WERI-Rb-1 (cell line): ENCODE data around the gene AKAP13.

Source experiments
- DNase-seq: peaks from one replicate; pipeline ENCODE4 v3.0.0-alpha.2; 2020
- H3K27ac ChIP-seq: fragments of 250-450 bp; sonication (Bioruptor Pico); 2 replicates; pipeline ENCODE4 v1.5.1; 2020; ENCODE audit warnings: mild to moderate bottlenecking, moderate library complexity
- H3K27me3 ChIP-seq: fragments of 250-450 bp; sonication (Bioruptor Pico); 2 replicates; pipeline ENCODE4 v1.5.1; 2021; ENCODE audit warnings: mild to moderate bottlenecking, low read depth, moderate library complexity; ENCODE audit not compliant: insufficient read depth, severe bottlenecking
- H3K36me3 ChIP-seq: fragments of 250-450 bp; sonication (Bioruptor Pico); 2 replicates; pipeline ENCODE4 v1.5.1; 2020; ENCODE audit warnings: mild to moderate bottlenecking, moderate library complexity
- H3K4me3 ChIP-seq: 2 replicates; pipeline ENCODE4 v1.5.1; 2011; ENCODE audit warnings: low read depth, mild to moderate bottlenecking, control low read depth, low read length
- H3K9me3 ChIP-seq: fragments of 250-450 bp; sonication (Bioruptor Pico); 2 replicates; pipeline ENCODE4 v1.5.1; 2021; ENCODE audit warnings: mild to moderate bottlenecking, moderate library complexity; ENCODE audit not compliant: severe bottlenecking
- CTCF ChIP-seq: IDR thresholded peaks from 2 replicates; pipeline ENCODE4 v1.5.1; 2011; ENCODE audit warnings: low read depth, mild to moderate bottlenecking, control low read depth, inconsistent platforms, low read length

AKAP13 gene

DNA sequence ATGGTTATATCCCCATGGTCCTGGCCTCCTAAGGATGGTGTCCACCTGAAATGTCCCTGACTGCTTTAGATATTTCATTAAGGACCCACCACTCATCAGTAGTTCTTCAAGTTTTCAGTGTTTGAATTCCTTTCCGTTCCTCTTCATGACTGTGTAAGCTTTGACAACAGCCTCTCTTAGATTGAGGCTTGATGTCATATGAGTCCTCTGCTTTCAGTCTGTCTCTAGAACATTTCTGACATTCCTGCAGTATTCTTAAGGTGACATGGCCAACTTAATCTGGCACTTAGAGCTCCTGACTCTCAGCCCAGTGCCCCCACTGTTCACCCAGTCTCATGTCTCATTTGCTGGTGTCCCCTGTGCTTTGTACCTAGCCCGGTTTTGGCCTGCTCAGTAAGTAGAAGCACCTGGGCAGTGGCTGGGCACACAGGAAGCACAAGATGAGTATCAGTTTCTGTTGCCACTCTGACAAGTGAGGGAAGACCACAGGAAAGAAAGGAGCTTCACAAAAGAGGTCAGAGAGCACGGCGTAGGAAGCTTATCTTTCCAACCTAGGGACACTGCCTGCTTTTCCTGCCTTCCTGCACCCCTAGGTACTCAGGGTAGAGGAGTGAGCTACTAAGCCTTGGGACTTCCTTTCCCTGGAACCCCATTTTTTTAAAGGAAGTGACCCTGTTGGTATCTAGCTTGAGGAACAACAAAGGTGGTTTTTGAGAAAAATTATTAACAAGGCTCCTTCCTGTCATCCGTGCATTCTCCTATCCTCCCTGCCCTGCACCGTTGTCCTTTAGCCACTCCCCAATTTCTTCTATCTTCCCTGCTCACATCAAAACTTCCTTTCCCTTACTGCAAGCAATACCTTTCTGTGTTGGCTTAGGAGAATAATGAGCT, 311.2 kb downstream of the AKAP13 start:
- peaks cover 98% of the 10 kb centered on the region for H3K36me3 ChIP-seq
- TF ChIP-seq CTCF = no peak
- no peak overlapping the region for H3K27ac ChIP-seq
- no peaks in the 10 kb centered on the region for H3K9me3 ChIP-seq
- H3K27me3 ChIP-seq = no peaks in the 10 kb centered on the region
- H3K4me3 ChIP-seq = no peak overlapping the region
- no peak for DNase-seq

GRCh38 chr15:85692321-85692720, 311.9 kb downstream of the AKAP13 start:
- Histone ChIP-seq H3K27me3 (no peaks in the 10 kb centered on the region), H3K9me3 (no peaks in the 10 kb centered on the region), H3K27ac (no peak overlapping the region), H3K36me3 (peaks cover 98% of the 10 kb centered on the region), H3K4me3 (no peak overlapping the region)
- no peak for DNase-seq
- no peak for TF ChIP-seq CTCF

DNA sequence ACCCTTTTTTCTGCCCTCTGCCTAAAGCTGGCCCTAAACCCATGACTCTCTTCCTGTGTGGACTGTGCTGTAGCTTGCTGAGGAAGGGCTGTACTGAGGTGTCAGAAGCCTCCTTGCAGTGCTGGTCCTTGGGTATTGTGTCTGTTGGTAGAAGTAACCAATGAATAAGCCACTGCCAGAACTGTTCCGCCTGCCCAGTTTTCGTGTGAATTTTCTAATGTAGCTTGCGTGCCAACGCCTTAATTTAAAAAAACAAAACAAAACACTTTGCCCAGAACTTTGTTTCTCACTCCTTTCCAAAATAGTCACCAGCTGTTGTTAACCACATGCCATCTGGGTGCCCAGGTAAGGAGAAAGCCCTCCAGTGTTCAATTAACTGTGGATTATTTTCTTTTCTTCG, 312.5 kb downstream of the AKAP13 start:
- H3K27me3 ChIP-seq = no peaks in the 10 kb centered on the region
- H3K9me3 ChIP-seq = no peaks in the 10 kb centered on the region
- DNase-seq = no peak
- H3K4me3 ChIP-seq = no peak overlapping the region
- TF ChIP-seq CTCF = no peak
- no peak overlapping the region for H3K27ac ChIP-seq
- peaks cover 98% of the 10 kb centered on the region for H3K36me3 ChIP-seq

GRCh38 chr15:85693277-85693676, 312.9 kb downstream of the AKAP13 start:
- H3K36me3 ChIP-seq = peaks cover 98% of the 10 kb centered on the region
- no peak overlapping the region for H3K27ac ChIP-seq

GRCh38 chr15:85694091-85694490, 313.7 kb downstream of the AKAP13 start:
- Histone ChIP-seq H3K9me3 (no peaks in the 10 kb centered on the region), H3K4me3 (no peak overlapping the region), H3K27ac (no peak overlapping the region), H3K27me3 (no peaks in the 10 kb centered on the region), H3K36me3 (peaks cover 90% of the 10 kb centered on the region)
- DNase-seq = no peak
- no peak for TF ChIP-seq CTCF

More at GRCh38 chr15:85693277-85693676, 312.9 kb downstream of the AKAP13 start:
- Histone ChIP-seq H3K27me3 (no peaks in the 10 kb centered on the region), H3K9me3 (no peaks in the 10 kb centered on the region), H3K4me3 (no peak overlapping the region)
- no peak for DNase-seq
- TF ChIP-seq CTCF = no peak
